HG03108 (cell line): ENCODE results near the gene POLH.

Experiments
- ATAC-seq: cut with Tn5 transposase; IDR thresholded peaks from one replicate; pipeline ENCODE4 v1.9.1; 2021; ENCODE audit warnings: moderate library complexity; ENCODE audit not compliant: unreplicated experiment

POLH gene

GRCh38 chr6:43604174-43604573 is 28.2 kb downstream of the POLH start:
- ATAC-seq: no peak

- ATAC-seq: no peak
Observed at GRCh38 chr6:43606019-43606418, 30.0 kb downstream of the POLH start.

- no peak for ATAC-seq
Observed at GRCh38 chr6:43608310-43608763, 32.4 kb downstream of the POLH start.

DNA sequence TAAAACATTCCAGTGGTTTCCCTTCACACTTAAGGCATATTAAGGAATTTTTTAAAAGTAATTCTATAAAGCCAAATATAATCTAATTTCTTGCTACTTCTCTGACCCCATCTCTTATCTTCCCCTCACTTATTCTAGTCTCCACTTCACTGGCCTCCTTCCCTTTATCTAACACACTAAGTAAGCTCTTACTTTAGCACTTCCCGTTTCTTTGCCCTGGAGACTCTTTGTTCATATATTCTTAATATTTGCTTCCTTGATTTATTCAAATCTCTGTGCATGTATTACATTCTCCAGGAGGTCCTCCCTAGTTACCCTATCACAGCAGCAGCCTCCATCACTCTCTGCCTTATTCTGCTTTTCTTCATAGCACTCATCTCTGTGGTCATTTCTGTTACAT is 32.8 kb downstream of the POLH start:
- no peak for ATAC-seq

GRCh38 chr6:43609402-43609801 is 33.4 kb downstream of the POLH start:
- ATAC-seq: no peak

DNA sequence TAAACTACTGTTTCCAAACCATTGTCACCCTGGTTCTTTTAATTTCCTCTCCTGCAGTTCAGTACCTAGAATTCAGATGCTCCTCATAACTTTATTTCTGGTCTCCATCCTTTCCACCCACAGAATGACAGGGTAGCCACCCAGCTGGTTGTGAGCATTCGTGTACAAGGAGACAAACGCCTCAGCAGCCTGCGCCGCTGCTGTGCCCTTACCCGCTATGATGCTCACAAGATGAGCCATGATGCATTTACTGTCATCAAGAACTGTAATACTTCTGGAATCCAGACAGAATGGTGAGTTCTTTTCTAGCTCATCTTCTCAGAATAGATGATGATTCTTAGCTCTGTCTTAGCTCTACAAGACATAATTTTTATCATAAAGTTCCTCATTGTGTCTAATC is 34.4 kb downstream of the POLH start:
- ATAC-seq: no peak

- ATAC-seq: no peak
Observed at GRCh38 chr6:43613721-43614395, 37.9 kb downstream of the POLH start.

DNA sequence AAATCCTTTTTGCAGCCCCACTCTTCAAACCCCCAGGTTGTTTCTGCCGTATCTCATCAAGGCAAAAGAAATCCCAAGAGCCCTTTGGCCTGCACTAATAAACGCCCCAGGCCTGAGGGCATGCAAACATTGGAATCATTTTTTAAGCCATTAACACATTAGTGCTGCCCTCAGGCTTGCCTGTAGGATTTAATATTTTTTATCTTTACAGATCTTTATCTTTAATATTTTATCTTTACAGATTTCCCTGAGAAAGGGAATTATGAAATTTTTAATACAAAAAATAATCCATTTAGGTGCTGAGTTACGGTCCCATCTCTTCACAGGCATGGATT is 38.4 kb downstream of the POLH start:
- no peak for ATAC-seq

- no peak for ATAC-seq
Observed at GRCh38 chr6:43616725-43617472, 40.9 kb downstream of the POLH start.

- no peak for ATAC-seq
Observed at GRCh38 chr6:43621078-43621835, 45.3 kb downstream of the POLH start.

DNA sequence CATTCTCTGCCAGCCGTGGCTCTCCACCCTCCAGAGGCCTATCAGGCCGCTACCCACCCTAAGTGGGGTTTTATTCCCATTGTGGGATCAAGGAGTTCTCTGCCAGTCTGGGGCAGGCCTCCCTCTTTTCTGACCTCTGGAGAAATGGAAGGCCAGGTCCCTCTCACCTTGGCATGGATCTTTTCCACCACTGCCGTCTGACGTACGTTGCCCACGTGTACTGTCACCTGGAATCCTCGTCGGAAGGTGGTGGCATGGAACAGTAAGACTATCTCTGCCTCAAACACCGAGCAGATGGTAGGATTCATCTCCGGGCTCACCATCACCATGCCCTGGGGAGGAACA is 45.8 kb downstream of the POLH start:
- ATAC-seq: no peak

- no peak for ATAC-seq
Observed at GRCh38 chr6:43622541-43622940, 46.6 kb downstream of the POLH start.

- no peak for ATAC-seq
Observed at GRCh38 chr6:43623880-43624785, 48.1 kb downstream of the POLH start.

- ATAC-seq: no peak
Observed at GRCh38 chr6:43624786-43625288, 48.9 kb downstream of the POLH start.

DNA sequence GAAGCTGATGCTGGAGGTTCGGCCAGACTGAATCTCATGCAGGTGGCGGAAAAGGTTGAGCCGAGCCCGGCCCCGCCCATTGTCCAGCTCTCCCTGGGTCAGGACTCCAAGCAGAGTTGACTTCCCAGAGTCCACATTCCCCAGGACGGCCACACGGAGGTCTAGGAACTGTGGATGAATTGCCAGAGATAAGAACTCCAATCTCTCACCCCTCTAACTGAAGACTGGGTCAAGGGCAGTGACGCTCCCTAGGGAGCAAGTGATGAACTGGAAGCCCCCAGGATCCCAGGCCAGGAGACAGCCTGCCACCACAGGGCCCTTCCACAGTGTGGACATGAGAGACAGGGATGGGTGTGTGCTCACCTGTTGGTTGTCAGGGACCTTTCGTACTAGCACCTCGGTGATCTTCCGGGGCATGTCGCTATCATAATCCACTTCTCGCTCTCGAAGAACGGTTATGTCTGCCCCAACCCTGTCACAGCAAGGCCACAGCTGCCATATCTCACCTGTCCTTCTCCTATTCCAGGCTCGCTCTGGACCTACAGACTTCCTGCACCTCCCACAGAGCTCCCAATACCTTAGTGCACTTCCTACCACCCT is 49.5 kb downstream of the POLH start:
- no peak for ATAC-seq

- ATAC-seq: no peak
Observed at GRCh38 chr6:43627008-43627825, 51.2 kb downstream of the POLH start.

- no peak for ATAC-seq
Observed at GRCh38 chr6:43628393-43629103, 52.6 kb downstream of the POLH start.

DNA sequence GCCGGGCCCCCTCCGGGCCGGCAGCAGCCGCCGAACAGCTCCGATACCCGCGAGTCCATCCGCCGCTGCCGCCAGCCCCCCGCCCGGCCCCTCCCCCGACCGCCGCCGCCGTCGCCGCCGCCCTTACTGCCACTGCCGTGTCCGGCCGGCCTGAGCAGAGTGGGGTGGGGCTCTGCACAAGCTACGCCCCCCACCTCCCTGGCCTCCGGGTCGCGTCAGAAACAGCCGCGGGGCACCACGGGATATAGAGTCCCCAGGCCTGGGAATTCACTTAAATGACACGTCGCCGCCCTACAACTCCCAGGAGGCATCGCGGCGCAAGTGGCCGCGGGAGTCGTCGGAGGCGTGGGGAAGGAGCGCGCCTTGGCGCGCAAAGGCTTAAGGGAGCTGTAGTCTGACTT is 53.1 kb downstream of the POLH start, which contains the start of gene GTPBP2:
Gene GTPBP2, minus strand, starts transcription at position 161 of the 401 bp plus-strand sequence. Its CDS starts 102 bp downstream, at position 59.
- peak; percentile 68 for ATAC-seq
